ENCODE data around the gene YPEL4. TPM values are rescaled to one million over a fixed set of nuclear protein-coding genes. Genes with fewer than 3 reads are reported as not detected.
"Not testable (repeated sequence)": the region's sequence is repeated elsewhere in the genome, so short reads cannot be mapped to it uniquely, and the experiment has no call there.

The YPEL4 gene
- total RNA-seq, 4 donors from 2014 or later = 0.56 to 0.95 TPM; not detected in 2

GRCh38 chr11:57657194-57658022 is 7.7 kb upstream of the YPEL4 start, which contains the start of gene CLP1:
TSS of gene CLP1 (plus strand) at chr11:57657762. CDS start at chr11:57659477, 1,715 bp downstream.
- Histone ChIP-seq H3K36me3 (peaks cover 9 to 37% (median 13%) of the 10 kb centered on the region in 3 donors), H3K27me3 (peaks cover 0 to 3% (median 0%) of the 10 kb centered on the region in 4 donors), H3K4me3 (peak within 1 kb of the TSS; percentile 49 to 89 (median 68)), H3K4me1 (peaks cover 4 to 29% (median 13%) of the 10 kb centered on the region in 3 donors), H3K27ac (peak within 1 kb of the TSS; percentile 84 to 96 (median 92)), H3K9me3 (no peaks in the 10 kb centered on the region)
- peak in 2 of 4 donors; percentile 35 to 81 for TF ChIP-seq POLR2A (IDR thresholded peaks at IDR 0.05)
- peak in 3 of 6 experiments; percentile 2 to 34 (median 8) for TF ChIP-seq CTCF (IDR thresholded peaks at IDR 0.05)
- intact Hi-C loops (cut with DNase I) = no loop called here
- 0 to 1% methylated on average over 19 to 28 of the region's 45 CpGs for WGBS, 2 donors
- peak; percentile 97 for DNase-seq

- DNase-seq = no peak
- Histone ChIP-seq H3K4me1 (peaks cover 4 to 29% (median 13%) of the 10 kb centered on the region in 3 donors), H3K27ac (peak overlapping the region; percentile 84 to 96 (median 92)), H3K4me3 (peak overlapping the region; percentile 49 to 89 (median 68)), H3K36me3 (peaks cover 9 to 31% (median 13%) of the 10 kb centered on the region in 3 donors), H3K9me3 (no peaks in the 10 kb centered on the region), H3K27me3 (peaks cover 0 to 7% (median 0%) of the 10 kb centered on the region in 4 donors)
- TF ChIP-seq CTCF (IDR thresholded peaks at IDR 0.05) (no peak), POLR2A (IDR thresholded peaks at IDR 0.05) (no peak)
- WGBS, 2 donors = 10 to 11% methylated on average over 5 of the region's 5 CpGs
- intact Hi-C loops (cut with DNase I) = no loop called here
These were observed 7.1 kb upstream of the YPEL4 start for GRCh38 chr11:57656885-57657193.

- Histone ChIP-seq H3K27ac (peak overlapping the region in 1 of 4 donors; percentile 29), H3K36me3 (no peaks in the 10 kb centered on the region), H3K4me3 (no peak overlapping the region), H3K27me3 (peaks cover 0 to 38% (median 7%) of the 10 kb centered on the region in 4 donors), H3K9me3 (no peaks in the 10 kb centered on the region), H3K4me1 (peaks cover 15 to 35% (median 27%) of the 10 kb centered on the region in 3 donors)
- TF ChIP-seq CTCF (IDR thresholded peaks at IDR 0.05) (no peak), POLR2A (IDR thresholded peaks at IDR 0.05) (no peak)
- WGBS, 2 donors = 43 to 49% methylated on average over 3 of the region's 3 CpGs
- intact Hi-C loops (cut with DNase I) = no loop called here
- DNase-seq = no peak
These were observed 3.5 kb upstream of the YPEL4 start for GRCh38 chr11:57653163-57653562.

- WGBS, 2 donors = 72 to 74% methylated on average over 3 of the region's 3 CpGs
- H3K4me3 ChIP-seq = no peak overlapping the region
- DNase-seq = no peak
- H3K9me3 ChIP-seq = no peaks in the 10 kb centered on the region
- H3K27me3 ChIP-seq = peaks cover 0 to 43% (median 8%) of the 10 kb centered on the region in 4 donors
- H3K36me3 ChIP-seq = no peaks in the 10 kb centered on the region
- TF ChIP-seq CTCF (IDR thresholded peaks at IDR 0.05) (no peak), POLR2A (IDR thresholded peaks at IDR 0.05) (no peak)
- intact Hi-C loops (cut with DNase I) = no loop called here
- peak overlapping the region in 1 of 4 donors; percentile 29 for H3K27ac ChIP-seq
- H3K4me1 ChIP-seq = peaks cover 16 to 37% (median 28%) of the 10 kb centered on the region in 3 donors
These were observed 3.0 kb upstream of the YPEL4 start for GRCh38 chr11:57652662-57653061.

GRCh38 chr11:57652230-57652629 is 2.5 kb upstream of the YPEL4 start:
- Histone ChIP-seq H3K4me1 (peaks cover 16 to 41% (median 32%) of the 10 kb centered on the region in 3 donors), H3K27me3 (peaks cover 2 to 47% (median 10%) of the 10 kb centered on the region in 4 donors)
- 80 to 81% methylated on average over 14 of the region's 14 CpGs for WGBS, 2 donors
- H3K9me3 ChIP-seq; H3K4me3 ChIP-seq; intact Hi-C loops (cut with DNase I); DNase-seq; H3K27ac ChIP-seq; H3K36me3 ChIP-seq: not testable (repeated sequence)

All from esophagus squamous epithelium (tissue), 5 donors.